HL-60/S4 (cell line): ENCODE data around the gene ZNF511.
"Not testable (repeated sequence)": the region's sequence is repeated elsewhere in the genome, so short reads cannot be mapped to it uniquely, and the experiment has no call there.

Experiments
- in situ Hi-C: fragments of 300-500 bp; cut with MboI; formaldehyde crosslinking; loops from 2 replicates; pipeline ENCODE4 v1.14.3; 2022; ENCODE audit warnings: low sequenced_read_pairs

ZNF511 gene

DNA sequence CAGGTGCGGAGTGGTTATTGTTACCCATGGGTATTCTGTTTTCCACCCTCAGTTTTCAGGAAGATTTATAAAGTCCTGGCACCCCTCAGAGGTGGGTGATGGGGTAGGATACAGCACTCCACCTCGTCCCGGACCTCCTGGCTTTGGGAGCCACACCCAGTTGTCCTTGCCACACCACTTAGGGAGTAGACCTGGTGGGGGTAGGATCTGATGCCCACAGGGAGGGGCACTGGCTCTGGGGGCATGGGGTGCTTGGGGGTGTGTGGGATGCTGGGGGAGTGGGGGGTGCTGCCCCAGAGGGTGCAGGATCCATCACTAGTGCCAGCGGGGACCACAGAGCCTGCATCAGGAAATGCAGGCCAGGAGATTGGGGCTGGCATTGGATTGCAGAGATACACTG lies 4.5 kb downstream of the ZNF511 start:
- in situ Hi-C loops = no loop called here

DNA sequence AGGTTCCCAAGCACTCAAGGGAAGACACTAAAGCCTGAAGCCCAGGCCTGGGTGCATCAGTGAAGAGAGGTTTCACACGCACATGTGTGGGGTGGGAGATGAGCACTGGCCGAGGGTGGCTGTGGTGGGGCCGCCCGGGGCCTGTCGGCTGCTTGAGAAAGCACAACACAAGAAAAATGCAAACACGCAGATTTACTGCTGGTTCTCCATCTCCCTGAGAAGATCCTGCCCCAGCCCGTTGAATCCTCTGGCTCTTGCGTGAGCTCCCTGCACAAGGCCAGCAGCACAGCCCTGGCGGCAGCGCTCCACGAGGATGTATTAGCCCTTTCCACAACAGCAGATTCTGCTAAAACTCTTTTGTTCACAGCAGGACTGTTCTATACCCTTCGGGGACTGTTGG lies 6.2 kb downstream of the ZNF511 start:
- in situ Hi-C loops = no loop called here

DNA sequence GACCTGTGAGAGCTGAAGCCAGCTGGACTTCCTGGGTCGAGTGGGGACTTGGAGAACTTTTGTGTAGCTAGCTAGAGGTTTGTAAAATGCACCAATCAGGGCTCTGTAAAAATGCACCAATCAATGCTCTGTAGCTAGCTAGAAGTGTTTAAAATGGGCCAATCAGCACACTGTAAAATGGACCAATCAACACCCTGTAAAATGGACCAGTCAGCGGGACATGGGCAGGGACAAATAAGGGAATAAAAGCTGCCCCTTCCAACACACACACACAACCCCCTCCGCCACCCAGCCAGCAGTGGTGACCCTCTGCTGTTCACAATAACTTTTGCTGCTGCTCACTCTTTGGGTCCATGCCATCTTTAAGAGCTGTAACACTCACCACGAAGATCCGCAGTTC lies 7.1 kb downstream of the ZNF511 start:
- in situ Hi-C loops = no loop called here

DNA sequence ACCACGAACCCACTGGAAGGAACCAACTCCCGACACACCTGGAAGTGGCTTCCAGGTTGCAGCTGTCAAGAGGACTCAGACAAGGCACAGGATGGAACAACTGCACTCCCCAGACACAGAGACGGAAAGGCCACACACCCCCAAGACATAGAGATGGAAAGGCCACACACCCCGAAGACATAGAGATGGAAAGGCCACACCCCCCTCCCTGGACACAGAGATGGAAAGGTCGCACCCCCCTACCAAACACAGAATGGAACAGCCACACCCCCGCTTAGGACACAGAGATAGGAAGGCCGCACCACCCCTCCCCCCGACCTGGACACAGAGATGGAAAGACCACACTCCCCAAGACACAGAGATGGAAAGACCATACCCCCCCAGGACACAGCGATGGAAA lies 7.6 kb downstream of the ZNF511 start:
- in situ Hi-C loops = no loop called here

DNA sequence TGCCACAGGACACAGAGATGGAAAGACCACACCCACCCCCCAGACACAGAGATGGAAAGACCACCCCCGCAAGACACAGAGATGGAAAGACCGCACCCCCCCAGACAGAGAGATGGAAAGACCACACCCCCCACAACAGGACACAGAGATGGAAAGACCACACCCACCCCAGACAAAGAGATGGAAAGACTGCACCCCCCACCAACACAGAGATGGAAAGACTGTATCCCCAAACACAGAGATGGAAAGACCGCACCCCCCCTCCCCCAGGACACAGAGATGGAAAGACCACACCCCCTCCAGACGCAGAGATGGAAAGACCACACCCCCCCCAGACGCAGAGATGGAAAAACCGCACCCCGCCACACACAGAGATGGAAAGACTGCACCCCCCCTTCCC lies 8.0 kb downstream of the ZNF511 start:
- in situ Hi-C loops = no loop called here

DNA sequence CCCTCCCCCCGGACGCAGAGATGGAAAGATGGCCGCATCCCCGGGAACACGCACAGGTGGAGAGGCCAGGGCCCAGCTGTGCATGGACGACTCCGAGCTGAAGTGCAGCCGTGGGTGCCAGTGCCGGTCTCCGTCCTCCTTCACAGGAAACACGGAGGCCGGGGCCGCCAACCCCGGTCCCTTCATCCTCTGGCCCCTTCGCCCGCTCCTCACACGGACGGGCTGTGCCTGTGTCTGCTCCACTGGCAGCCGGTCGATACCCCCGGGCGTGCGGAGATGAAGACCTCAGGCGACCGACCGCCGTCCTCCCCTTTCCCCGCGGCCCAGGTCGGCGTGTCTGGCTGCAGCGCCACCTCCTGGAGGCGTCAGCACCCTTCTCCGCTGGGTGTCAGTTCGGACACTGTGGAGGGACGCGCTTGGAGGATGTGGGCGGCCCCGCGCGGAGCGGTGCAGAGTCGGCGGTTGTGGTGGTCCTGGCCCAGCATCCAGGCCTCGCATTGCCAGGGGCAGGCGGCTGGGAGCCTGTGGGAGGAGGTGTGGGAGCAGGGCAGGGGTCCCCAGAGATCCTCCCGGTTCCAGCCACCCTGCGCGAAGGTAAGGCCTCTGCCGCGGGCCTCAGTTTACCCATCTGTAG lies 9.9 kb downstream of the ZNF511 start:
- in situ Hi-C loops = no loop called here

DNA sequence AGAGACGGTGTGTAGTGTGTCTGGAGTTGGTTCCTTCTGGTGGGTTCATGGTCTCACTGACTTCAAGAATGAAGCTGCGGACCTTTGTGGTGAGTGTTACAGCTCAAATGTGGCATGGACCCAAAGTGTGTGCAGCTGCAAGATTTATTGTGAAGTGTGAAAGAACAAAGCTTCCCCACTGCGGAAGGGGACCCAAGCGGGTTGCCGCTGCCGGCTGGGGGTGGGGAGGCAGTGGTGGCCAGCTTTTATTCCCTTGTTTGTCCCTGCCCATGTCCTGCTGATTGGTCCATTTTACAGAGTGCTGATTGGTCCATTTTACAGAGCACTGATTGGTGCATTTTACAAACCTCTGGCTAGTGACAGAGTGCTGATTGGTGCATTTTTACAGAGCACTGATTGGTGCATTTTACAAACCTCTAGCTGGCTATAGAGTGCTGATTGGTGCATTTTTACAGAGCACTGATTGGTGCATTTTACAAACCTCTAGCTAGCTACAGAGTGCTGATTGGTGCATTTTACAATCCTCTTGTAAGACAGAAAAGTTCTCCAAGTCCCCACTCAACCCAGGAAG lies 12.2 kb downstream of the ZNF511 start:
- in situ Hi-C loops = not testable (repeated sequence)

DNA sequence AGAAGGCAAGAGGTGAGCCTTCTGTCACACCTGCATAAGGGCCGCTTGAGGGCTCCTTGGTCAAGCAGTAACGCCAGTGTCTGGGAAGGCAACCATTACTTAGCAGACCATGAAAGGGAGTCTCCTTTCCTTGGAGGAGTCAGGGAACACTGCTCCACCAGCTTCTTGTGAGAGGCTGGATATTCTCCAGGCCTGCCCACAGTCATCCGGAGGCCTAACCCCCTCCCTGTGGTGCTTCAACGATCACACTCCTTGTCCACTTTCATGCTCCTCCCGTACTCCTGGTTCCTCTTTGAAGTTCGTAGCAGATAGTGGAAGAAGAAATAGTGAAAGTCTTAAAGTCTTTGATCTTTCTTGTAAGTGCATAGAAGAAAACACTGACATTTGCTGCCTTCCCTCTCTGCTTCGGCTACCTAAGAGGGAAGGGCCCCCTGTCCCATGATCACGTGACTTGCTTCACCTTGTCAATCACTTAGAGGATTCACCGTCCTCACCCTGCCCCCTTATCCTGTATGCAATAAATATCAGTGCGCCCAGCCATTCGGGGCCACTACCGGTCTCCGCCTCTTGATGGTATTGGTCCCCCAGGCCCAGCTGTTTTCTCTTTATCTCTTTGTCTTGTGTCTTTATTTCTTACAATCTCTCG lies 13.5 kb downstream of the ZNF511 start:
- in situ Hi-C loops = not testable (repeated sequence)

DNA sequence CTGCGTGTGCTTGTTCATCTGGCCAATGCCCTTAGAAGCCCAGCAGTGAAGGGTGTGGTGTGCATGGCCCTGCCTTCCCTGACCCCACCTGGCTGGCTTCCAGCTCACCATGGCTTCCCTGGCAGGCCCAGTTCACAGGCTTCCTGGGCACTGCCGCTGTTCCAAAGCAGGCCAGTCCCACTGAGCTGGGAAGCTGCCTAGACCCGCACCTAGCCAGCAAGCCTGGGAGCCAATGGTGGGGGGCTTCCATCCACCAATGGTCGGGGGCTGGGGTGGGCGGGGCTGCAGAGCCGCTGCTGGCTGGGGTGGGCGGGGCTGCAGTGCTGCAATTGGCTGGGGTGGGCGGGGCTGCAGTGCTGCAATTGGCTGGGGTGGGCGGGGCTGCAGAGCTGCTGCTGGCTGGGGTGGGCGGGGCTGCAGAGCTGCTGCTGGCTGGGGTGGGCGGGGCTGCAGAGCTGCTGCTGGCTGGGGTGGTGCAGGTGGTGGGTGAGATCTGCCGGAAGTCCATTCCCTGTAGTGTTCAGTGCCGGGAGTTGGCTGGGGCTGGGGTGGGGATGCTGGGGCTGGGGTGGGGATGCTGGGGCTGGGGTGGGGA lies 15.6 kb downstream of the ZNF511 start:
- in situ Hi-C loops = no loop called here

DNA sequence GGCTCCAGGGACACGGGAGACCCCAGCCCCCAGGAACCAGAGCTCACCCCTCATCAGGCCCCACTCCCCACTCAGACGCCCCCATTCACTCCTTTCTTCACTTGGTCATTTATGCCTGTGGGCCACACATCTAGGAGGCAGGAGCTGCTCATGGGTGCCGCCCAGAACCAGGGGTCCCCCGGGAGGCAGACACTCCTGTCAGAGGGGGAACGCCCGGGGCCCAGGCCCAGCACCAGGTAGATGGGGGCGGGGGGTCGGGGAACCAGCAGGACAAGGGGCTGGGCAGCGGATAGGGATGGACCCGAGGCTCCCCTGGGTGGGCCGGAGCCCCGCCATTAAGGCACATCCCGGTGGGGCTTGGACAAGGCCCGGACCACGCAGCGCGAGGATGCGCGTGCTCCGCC lies 16.1 kb downstream of the ZNF511 start:
- in situ Hi-C loops = no loop called here

DNA sequence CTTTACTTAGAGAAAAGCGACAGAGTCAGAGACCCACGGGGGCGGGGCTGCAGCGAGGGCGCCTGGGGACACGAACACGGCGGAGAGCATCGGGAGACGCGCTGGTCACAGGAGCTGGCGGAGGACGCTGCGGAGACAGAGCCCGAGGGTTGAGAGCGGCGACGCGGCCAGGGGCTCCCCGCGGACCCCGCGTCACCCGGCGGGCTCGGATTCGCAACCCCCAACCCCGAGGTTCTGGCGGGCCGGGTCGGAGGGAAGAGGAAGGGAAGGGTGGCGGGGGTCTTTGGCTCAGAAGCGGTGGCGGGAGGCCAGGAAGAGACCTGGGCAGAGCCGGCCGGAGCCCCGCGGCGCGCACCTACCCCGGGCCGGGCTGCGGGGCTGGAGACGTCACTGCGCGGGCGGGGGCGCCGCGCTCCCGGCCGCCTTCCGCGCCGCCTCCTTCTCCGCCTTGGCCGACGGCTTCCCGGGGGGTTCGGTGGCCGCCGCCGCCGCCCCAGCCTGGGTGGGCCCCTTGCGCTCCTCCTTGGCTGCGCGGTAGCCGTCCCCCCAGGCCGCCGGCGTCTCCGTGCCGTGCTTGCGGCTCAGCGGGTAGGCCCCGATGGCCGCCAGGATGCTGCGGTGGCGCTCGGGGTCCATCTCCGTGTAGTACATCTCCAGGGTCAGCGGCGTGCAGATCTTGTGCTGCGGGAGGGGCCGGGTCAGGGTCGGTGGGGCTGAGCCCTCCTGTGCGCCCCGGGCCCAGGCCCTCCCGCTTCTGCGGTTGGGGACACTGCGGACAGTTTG lies 16.9 kb downstream of the ZNF511 start:
- in situ Hi-C loops = no loop called here

DNA sequence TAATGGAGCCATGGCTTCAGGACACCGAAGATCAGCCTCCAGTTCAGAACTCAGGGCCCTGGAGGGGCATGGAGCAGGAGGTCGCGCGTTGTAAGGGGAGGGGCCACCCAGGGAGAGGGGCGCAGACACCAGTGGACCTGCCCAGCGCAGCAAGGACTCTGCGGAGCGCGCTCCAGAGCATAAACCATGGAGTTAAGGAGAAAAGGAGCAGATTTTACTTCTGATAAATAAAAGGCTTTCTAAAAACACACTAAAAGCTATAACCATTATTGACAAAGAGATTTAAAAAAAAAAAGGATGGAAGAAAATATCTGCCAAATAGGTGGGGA lies 17.5 kb downstream of the ZNF511 start:
- in situ Hi-C loops = no loop called here

DNA sequence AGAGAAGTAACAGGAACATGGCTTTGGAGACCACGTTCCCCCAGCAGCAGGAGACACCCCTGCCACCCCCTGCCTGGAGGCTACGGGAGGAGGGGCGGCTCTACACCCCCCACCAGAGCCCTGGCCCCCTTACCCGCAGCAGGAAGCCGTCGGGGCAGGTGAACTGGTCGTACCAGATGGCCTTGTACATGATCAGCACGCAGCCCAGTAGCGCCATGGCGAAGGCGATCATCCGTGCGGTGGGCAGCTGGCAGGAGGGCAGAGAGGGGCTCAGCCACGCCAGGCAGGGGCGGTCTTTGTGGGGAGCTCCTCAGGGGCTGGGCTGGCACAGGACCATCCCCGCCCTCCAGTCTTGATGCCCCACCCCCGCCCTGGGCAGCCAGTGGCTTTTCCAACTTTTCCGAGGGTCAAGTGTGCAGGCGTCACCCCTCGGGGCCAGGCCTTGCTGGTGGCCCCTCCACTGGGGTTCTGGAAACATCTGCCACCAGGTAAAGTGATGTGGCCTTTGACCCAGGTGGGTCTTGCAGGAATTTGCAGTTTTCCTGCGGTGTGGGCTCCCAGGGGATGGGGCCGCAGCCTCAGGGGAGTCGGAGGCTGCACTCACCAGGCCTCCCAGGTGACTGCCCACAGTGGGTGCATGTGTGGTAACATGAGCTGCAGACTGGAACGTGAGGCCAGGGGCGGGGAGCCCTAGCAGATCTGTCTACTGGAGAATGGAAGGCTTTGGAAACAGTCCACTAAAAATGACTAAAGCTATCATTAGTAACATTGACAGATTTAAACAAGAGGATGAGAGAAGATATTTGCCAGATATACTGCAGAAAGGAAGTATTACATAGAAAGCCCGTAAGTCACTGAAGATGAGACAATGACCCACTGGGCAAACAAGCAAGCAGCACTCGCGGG lies 18.3 kb downstream of the ZNF511 start:
- in situ Hi-C loops = no loop called here

DNA sequence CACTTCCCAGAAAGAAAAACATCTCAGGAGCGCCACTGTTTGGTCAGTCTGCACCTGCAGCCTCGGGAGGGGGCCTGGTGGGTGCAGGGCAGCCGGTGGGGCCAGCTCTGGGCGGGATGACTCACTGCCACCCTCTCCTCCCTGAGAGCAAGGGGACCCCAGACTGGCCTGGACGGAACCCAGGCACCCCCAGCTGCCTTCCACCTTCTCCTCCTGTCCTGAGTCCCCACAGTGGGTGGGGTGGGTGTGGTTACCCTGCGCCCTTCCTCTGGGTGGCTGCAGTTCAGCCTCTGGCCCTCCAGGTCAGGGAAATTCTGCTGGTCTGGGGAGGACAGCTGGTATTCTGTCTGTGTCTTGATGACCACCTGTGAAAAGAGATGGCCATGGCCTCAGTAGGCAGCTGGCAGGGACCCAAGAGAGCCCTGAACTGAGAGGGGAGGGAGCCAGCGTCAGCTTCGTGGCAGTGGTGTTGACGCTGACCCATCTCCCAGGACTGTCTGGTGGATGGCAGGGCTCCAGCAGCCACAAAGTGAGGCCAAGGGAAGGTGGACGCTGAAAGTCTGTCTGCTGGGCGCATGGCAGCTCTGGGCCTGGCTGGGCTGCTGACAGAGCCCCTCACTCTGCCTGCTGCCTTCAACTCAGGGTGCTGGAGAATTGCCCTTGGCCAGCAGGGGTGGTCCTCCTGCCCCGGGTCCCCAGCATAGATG lies 19.1 kb downstream of the ZNF511 start:
- in situ Hi-C loops = no loop called here

DNA sequence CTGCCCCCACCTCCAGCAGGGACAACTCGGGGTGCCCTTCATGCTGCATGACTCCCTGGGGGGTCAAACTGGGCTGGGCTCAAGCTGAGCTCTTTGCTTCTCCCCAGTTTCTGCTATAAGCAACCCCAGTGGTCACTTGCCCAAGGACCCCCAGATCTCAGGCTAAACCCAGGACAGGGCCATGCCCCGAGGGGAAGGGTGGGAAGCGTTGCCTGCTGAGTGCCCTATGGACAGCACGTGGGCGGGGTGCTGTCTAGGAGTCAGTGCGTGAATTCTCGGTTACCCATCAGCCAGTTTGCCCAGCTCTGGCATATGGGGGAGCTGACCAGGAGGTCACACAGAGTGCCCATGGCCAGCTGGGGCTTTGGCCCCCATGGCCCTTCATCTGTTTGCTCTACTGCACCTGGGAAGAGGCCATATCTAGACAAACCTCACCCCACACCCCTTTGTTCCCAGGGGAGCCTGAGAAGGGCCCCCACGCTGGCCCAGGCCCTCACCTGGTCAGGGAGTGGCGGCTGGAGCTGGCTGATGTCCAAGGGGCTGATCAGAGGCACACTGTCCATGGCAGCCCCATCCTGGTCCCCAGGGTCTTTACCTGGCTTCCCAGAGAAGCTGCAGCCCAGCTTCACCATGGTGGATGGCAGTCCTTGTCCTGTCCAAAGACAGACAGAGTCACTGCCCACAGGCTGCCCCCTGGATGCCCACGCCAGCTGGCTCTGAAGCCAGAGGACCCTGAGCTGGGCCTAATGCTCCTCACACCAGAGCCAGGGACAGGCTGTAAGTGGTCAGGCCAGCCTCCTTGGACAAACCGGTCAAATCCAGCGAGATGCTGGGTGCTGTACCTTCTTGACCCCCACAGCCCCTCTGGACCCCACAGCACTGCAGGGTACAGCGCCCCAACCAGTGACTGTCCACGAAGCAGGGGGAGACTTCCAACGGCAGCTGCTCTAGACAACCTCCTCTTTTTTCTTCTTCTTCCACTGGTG lies 19.9 kb downstream of the ZNF511 start:
- in situ Hi-C loops = no loop called here

DNA sequence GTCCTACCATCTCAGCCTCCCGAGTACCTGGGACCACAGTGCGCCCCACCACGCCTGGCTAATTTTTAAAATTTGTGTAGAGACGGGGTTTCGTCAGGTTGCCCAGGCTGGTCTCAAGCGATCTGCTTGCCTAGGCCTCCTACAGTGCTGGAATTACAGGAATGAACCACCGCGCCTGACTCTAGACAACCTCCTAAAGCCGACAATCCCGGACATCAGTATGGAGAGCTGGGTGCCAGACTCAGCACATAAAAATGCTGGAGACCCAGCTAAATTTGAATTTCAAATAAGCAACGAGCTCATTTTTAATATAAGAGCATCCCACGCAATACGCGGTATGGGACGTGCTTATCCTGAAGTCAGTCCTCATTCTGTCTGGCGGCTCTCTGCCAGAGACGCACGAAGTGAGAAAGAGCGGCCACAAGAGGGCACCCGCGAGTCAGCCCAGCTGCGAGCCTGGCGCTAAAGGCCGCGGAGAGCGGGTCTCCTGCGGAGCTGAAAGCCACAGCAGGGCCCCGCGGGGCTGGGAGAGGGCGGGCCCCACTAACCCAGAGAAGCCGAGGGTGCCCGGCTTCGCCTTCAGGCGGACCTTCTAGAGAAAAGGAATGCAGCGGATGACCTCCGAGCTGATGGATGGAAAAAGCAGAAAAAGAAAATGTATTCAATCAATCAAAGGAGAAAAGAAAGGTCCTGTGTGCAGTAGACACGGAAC lies 20.9 kb downstream of the ZNF511 start:
- in situ Hi-C loops = no loop called here

DNA sequence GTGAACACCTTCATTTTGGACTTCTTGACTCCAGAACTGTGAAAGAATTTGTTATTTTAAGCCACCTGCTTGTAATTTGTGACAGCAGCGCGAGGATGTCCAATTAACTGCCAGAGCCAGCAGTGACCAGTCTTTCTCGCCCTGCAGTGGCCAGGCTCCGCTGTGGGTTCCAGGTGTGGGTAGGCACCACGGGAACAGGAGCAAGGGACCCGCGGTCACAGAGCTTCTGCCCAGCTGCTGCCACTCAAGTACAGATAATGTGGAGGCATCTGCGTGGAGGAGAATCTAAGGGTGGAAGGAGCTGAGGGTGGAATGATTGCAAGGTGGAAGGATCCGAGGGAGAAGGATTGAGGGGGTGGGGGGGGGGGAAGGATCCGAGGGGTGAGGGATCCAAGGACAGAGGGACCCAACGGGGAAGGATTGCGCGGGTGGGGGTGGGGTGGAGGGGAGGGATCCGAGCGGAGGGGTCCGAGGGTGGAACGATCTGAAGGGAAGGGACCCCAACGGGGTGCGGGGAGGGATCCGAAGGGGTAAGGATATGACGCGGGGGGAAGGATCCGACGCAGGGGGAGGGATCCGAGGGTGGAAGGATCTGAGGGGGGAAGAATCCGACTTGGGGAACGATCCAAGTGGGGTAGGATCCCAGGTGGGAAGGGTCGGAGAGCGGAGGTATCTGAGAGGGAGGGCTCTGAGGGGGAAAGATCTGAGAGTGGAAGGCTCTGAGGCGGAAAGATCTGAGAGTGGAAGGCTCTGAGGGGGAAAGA lies 24.4 kb downstream of the ZNF511 start:
- in situ Hi-C loops = no loop called here
